Panc1 (cell line): ENCODE measurements around the gene ROR1. TPM values are rescaled to one million over a fixed set of nuclear protein-coding genes. Genes with fewer than 3 reads are reported as not detected.

Source experiments
- ATAC-seq: fragments of 200-7000 bp; cut with Tn5 transposase; 2 replicates; pipeline ENCODE4 v1.9.1; 2020; ENCODE audit warnings: mild to moderate bottlenecking, moderate library complexity
- BruUV-seq: library from RNA; stranded (reverse); fragments of 400-500 nt; replicated peaks from 2 replicates; lab custom pipeline; 2021; lab: Mats Ljungman, UMichigan
- CTCF ChIA-PET: fragments of 300-600 bp; sonication (Branson Sonifier 250); formaldehyde crosslinking; loops from one replicate; lab custom pipeline; 2022; ENCODE audit warnings: antibody characterized with exemption; lab: Charles Lee
- POLR2A ChIA-PET: fragments of 300-600 bp; sonication (Branson Sonifier 250); formaldehyde crosslinking; loops from one replicate; lab custom pipeline; 2022; ENCODE audit warnings: antibody characterized with exemption; lab: Charles Lee
- DNase-seq: peaks from one replicate; pipeline ENCODE4 v3.0.0-alpha.2; 2010; ENCODE audit warnings: low read depth, low spot score
- H3K27ac ChIP-seq: 2 replicates; pipeline ENCODE4 v1.5.1; 2011; ENCODE audit warnings: mild to moderate bottlenecking, low read length, inconsistent platforms
- H3K27me3 ChIP-seq: fragments of 200-500 bp; sonication (Bioruptor generic); 2 replicates; pipeline ENCODE4 v1.6.0; 2014; ENCODE audit warnings: low read length, inconsistent platforms; ENCODE audit not compliant: control insufficient read depth, insufficient read depth
- H3K36me3 ChIP-seq: fragments of 200-500 bp; sonication (Bioruptor generic); 2 replicates; pipeline ENCODE4 v1.5.1; 2014; ENCODE audit warnings: inconsistent platforms, mild to moderate bottlenecking, low read length, moderate library complexity; ENCODE audit not compliant: control insufficient read depth, insufficient read depth
- H3K4me1 ChIP-seq: 2 replicates; pipeline ENCODE4 v1.5.1; 2011; ENCODE audit warnings: inconsistent platforms, mild to moderate bottlenecking, low read length, moderate library complexity; ENCODE audit not compliant: control insufficient read depth, insufficient read depth
- H3K4me3 ChIP-seq, 2 experiments: 2 replicates each; pipeline ENCODE4 v1.5.1; 2011 to 2012; ENCODE audit warnings: low read depth in 2 of 2, low read length in 2 of 2, mild to moderate bottlenecking in 2 of 2, inconsistent platforms in 1 of 2, moderate library complexity in 1 of 2
- H3K9me3 ChIP-seq: fragments of 200-500 bp; sonication (Bioruptor generic); 2 replicates; pipeline ENCODE4 v1.5.1; 2014; ENCODE audit warnings: low read depth, mild to moderate bottlenecking, inconsistent platforms, low read length, moderate library complexity; ENCODE audit not compliant: control insufficient read depth, insufficient read depth
- CTCF ChIP-seq: fragments of 450-650 bp; IDR thresholded peaks from 2 replicates; pipeline ENCODE4 v1.5.1; 2017; ENCODE audit warnings: mild to moderate bottlenecking
- POLR2AphosphoS5 ChIP-seq: IDR thresholded peaks from 2 replicates; pipeline ENCODE4 v1.6.1; 2012; ENCODE audit warnings: mild to moderate bottlenecking, low read depth, low read length, moderate library complexity
- REST ChIP-seq, 2 experiments: IDR thresholded peaks; 2 replicates each; pipeline ENCODE4 v1.6.1; 2011 to 2012; ENCODE audit warnings: low read depth in 2 of 2, control low read depth in 1 of 2, low read length in 1 of 2, mild to moderate bottlenecking in 1 of 2, moderate library complexity in 1 of 2; ENCODE audit not compliant: insufficient read depth in 1 of 2
- SIN3A ChIP-seq: IDR thresholded peaks from 2 replicates; pipeline ENCODE4 v1.6.1; 2012; ENCODE audit warnings: low read depth, mild to moderate bottlenecking, low read length, moderate library complexity, borderline replicate concordance; ENCODE audit not compliant: insufficient read depth
- TCF7L2 ChIP-seq: IDR thresholded peaks from 2 replicates; pipeline ENCODE4 v1.6.1; 2011; ENCODE audit warnings: mild to moderate bottlenecking, low read depth, low read length, inconsistent platforms
- in situ Hi-C: cut with HindIII; loops from 2 replicates; pipeline ENCODE4 v1.10.0; 2016; ENCODE audit warnings: low sequenced_read_pairs, low pct_unique_long_range_greater_than_20kb
- intact Hi-C: fragments of 100-400 bp; cut with micrococcal nuclease; formaldehyde crosslinking; loops from one replicate; pipeline ENCODE4 v1.10.0; 2022; ENCODE audit not compliant: unreplicated experiment
- total RNA-seq: library from RNA; stranded (reverse); gene quantifications from one replicate; pipeline ENCODE4 v1.2.1, GENCODE V29; 2021; ENCODE audit not compliant: unreplicated experiment

The ROR1 gene
- total RNA-seq, 1 experiment from 2014 or later = 19.3 TPM

- Histone ChIP-seq H3K27me3 (no peaks in the 10 kb centered on the region), H3K27ac (no peak overlapping the region), H3K36me3 (no peaks in the 10 kb centered on the region), H3K9me3 (no peaks in the 10 kb centered on the region), H3K4me3 (no peak overlapping the region), H3K4me1 (peaks cover 17% of the 10 kb centered on the region)
- in situ Hi-C loops = no loop called here
- CTCF ChIA-PET = no interaction called here
- intact Hi-C loops = no loop called here
- ATAC-seq (no peak), DNase-seq (no peak)
- no TSS peak for BruUV-seq
- POLR2A ChIA-PET = no interaction called here
- TF ChIP-seq CTCF (no peak), SIN3A (no peak), REST (IDR thresholded peaks at IDR 0.05; ENCODE audit: insufficient read depth in 1 of 2, low read depth in 2 of 2, low read length in 1 of 2) (no peak), TCF7L2 (no peak), POLR2AphosphoS5 (no peak)
Measured at GRCh38 chr1:64004451-64005025, 230.7 kb downstream of the ROR1 start.

GRCh38 chr1:64005801-64006200 is 232.0 kb downstream of the ROR1 start:
- in situ Hi-C loops = no loop called here
- Histone ChIP-seq H3K27ac (no peak overlapping the region), H3K4me1 (peaks cover 17% of the 10 kb centered on the region), H3K4me3 (no peak overlapping the region), H3K36me3 (no peaks in the 10 kb centered on the region), H3K27me3 (no peaks in the 10 kb centered on the region), H3K9me3 (no peaks in the 10 kb centered on the region)
- BruUV-seq = no TSS peak
- no peak for ATAC-seq
- ChIA-PET CTCF (interaction anchor here (0.5 to 0.8 kb wide), 3 partner anchors 158 to 1417 kb away, joined by 3 to 5 read pairs (median 4); no protein-coding TSS in a partner anchor), POLR2A (no interaction called here)
- intact Hi-C loops = no loop called here
- no peak for DNase-seq
- TF ChIP-seq TCF7L2 = no peak
- no peak for TF ChIP-seq REST (IDR thresholded peaks at IDR 0.05; ENCODE audit: insufficient read depth in 1 of 2, low read depth in 2 of 2, low read length in 1 of 2)
- TF ChIP-seq CTCF = no peak
- TF ChIP-seq SIN3A = no peak
- no peak for TF ChIP-seq POLR2AphosphoS5
